Keratinocyte (primary cell): ENCODE data around the gene EIF4E2.

Experiments
- EZH2 ChIP-seq: IDR thresholded peaks from one replicate; pipeline ENCODE4 v1.6.1; 2012; ENCODE audit warnings: inconsistent platforms, mild to moderate bottlenecking, low read length, moderate library complexity
- TF ChIP-seq, protein P1 (sequence below), 3 experiments: IDR thresholded peaks in 1 of 3; conservative IDR thresholded peaks in 1 of 3; optimal IDR thresholded peaks in 1 of 3; 2 replicates in 2 of 3; 3 replicates in 1 of 3; pipeline versions ENCODE3 to v1.5.1; 2011; ENCODE audit warnings: low read length in 3 of 3, mild to moderate bottlenecking in 3 of 3, moderate library complexity in 2 of 3, control low read depth in 1 of 3, inconsistent platforms in 1 of 3; ENCODE audit not compliant: insufficient read depth in 2 of 3; ENCODE audit errors: extremely low read depth in 1 of 3

DNA sequence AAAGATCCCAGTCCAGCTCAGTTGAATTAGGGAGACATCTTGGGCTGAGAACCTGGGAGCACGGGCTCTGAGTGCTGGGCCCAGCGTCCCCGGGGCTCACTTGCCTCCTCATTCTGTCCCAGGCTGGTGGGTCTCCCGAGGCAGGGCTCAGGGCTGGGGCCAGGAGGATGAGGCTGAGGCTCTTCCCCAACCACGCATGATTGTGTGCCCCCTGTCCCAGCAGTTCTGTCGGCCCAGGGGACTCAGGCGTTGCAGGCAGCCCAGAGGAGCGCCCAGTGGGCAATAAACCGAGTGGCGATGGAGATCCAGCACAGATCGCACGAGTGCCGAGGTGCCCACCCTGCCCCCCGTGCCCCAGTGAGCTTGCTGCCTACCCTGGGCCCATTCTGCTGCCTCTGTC, 29.4 kb upstream of the EIF4E2 start:
- TF ChIP-seq, protein P1, sequence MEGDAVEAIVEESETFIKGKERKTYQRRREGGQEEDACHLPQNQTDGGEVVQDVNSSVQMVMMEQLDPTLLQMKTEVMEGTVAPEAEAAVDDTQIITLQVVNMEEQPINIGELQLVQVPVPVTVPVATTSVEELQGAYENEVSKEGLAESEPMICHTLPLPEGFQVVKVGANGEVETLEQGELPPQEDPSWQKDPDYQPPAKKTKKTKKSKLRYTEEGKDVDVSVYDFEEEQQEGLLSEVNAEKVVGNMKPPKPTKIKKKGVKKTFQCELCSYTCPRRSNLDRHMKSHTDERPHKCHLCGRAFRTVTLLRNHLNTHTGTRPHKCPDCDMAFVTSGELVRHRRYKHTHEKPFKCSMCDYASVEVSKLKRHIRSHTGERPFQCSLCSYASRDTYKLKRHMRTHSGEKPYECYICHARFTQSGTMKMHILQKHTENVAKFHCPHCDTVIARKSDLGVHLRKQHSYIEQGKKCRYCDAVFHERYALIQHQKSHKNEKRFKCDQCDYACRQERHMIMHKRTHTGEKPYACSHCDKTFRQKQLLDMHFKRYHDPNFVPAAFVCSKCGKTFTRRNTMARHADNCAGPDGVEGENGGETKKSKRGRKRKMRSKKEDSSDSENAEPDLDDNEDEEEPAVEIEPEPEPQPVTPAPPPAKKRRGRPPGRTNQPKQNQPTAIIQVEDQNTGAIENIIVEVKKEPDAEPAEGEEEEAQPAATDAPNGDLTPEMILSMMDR (optimal IDR thresholded peaks at IDR 0.05 in 1 of 3, IDR thresholded peaks at IDR 0.05 in 1 of 3, conservative IDR thresholded peaks at IDR 0.05 in 1 of 3; ENCODE audit: extremely low read depth in 1 of 3, insufficient read depth in 2 of 3, low read length in 3 of 3) = no peak
- TF ChIP-seq EZH2 = no peak
